Fibroblast of lung (primary cell): Measurements from ENCODE around the gene PPP1R10. TPM values are rescaled to one million over a fixed set of nuclear protein-coding genes. Genes with fewer than 3 reads are reported as not detected.

Source experiments
- DNase-seq, 2 donors: peaks; one replicate each; pipeline versions ENCODE4 v3.0.0 to v3.0.0-alpha.2; 2010; ENCODE audit warnings: low read depth in 2 of 2
- H2AFZ ChIP-seq: 2 replicates; pipeline ENCODE4 v1.5.1; 2012; ENCODE audit warnings: low read length, control low read depth, inconsistent platforms
- H3K27ac ChIP-seq: 2 replicates; pipeline ENCODE4 v1.5.1; 2011; ENCODE audit warnings: low read length, control low read depth; ENCODE audit not compliant: insufficient read depth
- H3K27me3 ChIP-seq: 2 replicates; pipeline ENCODE4 v1.5.1; 2011; ENCODE audit warnings: mild to moderate bottlenecking, low read length; ENCODE audit not compliant: control insufficient read depth, insufficient read depth
- H3K36me3 ChIP-seq: 2 replicates; pipeline ENCODE4 v1.5.1; 2011; ENCODE audit warnings: low read length; ENCODE audit not compliant: control insufficient read depth, insufficient read depth
- H3K4me1 ChIP-seq: 2 replicates; pipeline ENCODE4 v1.5.1; 2011; ENCODE audit warnings: low read length; ENCODE audit not compliant: control insufficient read depth, insufficient read depth; ENCODE audit errors: extremely low read depth
- H3K4me2 ChIP-seq: 2 replicates; pipeline ENCODE4 v1.5.1; 2011; ENCODE audit warnings: low read length, control low read depth; ENCODE audit not compliant: insufficient read depth; ENCODE audit errors: extremely low read depth
- H3K4me3 ChIP-seq, 4 experiments: fragments of 200-600 bp in 1 of 4; sonication (generic) in 1 of 4; replicated peaks in 1 of 4; 2 replicates each; pipeline ENCODE4 v1.5.1; 2011 to 2016; ENCODE audit warnings: low read length in 4 of 4, low read depth in 3 of 4, mild to moderate bottlenecking in 3 of 4, control low read depth in 2 of 4, inconsistent platforms in 1 of 4, mixed read lengths in 1 of 4; ENCODE audit not compliant: insufficient read depth in 1 of 4; ENCODE audit errors: control extremely low read depth in 1 of 4
- H3K79me2 ChIP-seq: 2 replicates; pipeline ENCODE4 v1.5.1; 2012; ENCODE audit warnings: mild to moderate bottlenecking, low read length, inconsistent platforms; ENCODE audit not compliant: control insufficient read depth, insufficient read depth
- H3K9ac ChIP-seq: 2 replicates; pipeline ENCODE4 v1.5.1; 2011; ENCODE audit warnings: mild to moderate bottlenecking, low read length, control low read depth; ENCODE audit not compliant: insufficient read depth
- H3K9me3 ChIP-seq: 2 replicates; pipeline ENCODE4 v1.5.1; 2012; ENCODE audit warnings: low read depth, low read length; ENCODE audit not compliant: control insufficient read depth, insufficient read depth
- H4K20me1 ChIP-seq: 2 replicates; pipeline ENCODE4 v1.5.1; 2011; ENCODE audit warnings: low read length; ENCODE audit not compliant: control insufficient read depth, insufficient read depth; ENCODE audit errors: extremely low read depth
- CTCF ChIP-seq, 2 donors: IDR thresholded peaks in 1 of 2; conservative IDR thresholded peaks in 1 of 2; 1 replicate in 1 of 2; 2 replicates in 1 of 2; pipeline ENCODE4 v1.5.1; 2011 to 2012; ENCODE audit warnings: low read length in 2 of 2, control low read depth in 1 of 2, inconsistent platforms in 1 of 2, low read depth in 1 of 2, mild to moderate bottlenecking in 1 of 2
- EZH2 ChIP-seq: IDR thresholded peaks from 2 replicates; pipeline ENCODE4 v1.5.1; 2012; ENCODE audit warnings: low read length, control low read depth, mild to moderate bottlenecking; ENCODE audit errors: missing control alignments
- polyA plus RNA-seq, 2 donors: library from polyadenylated mRNA; depleted of rRNA in 1 of 2; stranded (reverse) in 1 of 2; unstranded in 1 of 2; fragments of >200 nt; gene quantifications; 2 replicates each; pipeline ENCODE4 v1.2.1, GENCODE V29; 2011 to 2012; ENCODE audit warnings: missing spikeins in 1 of 2
- total RNA-seq: library from RNA; depleted of rRNA; stranded (reverse); fragments of >200 nt; gene quantifications from 2 replicates; pipeline ENCODE4 v1.2.1, GENCODE V29; 2014

Gene PPP1R10
- total and polyA plus RNA-seq, 2 donors (not counting 1 experiment from before 2014, with no cell fraction given) = 25.2 to 28.2 TPM

GRCh38 chr6:30612213-30612612 lies 4.8 kb downstream of the PPP1R10 start:
- Histone ChIP-seq H2AFZ (no peak overlapping the region), H3K4me3 (no peak overlapping the region), H3K79me2 (peaks cover 25% of the 10 kb centered on the region), H4K20me1 (no peaks in the 10 kb centered on the region), H3K27me3 (no peaks in the 10 kb centered on the region), H3K9me3 (no peaks in the 10 kb centered on the region), H3K4me2 (no peak overlapping the region), H3K36me3 (peaks cover 5% of the 10 kb centered on the region), H3K9ac (no peak overlapping the region), H3K4me1 (peaks cover 13% of the 10 kb centered on the region), H3K27ac (no peak overlapping the region)
- TF ChIP-seq CTCF (conservative IDR thresholded peaks at IDR 0.05 in 1 of 2, IDR thresholded peaks at IDR 0.05 in 1 of 2; ENCODE audit: low read depth in 1 of 2, low read length in 2 of 2) (peak; percentile 29 to 56), EZH2 (no peak)
- peak; percentile 29 to 68 for DNase-seq

DNA sequence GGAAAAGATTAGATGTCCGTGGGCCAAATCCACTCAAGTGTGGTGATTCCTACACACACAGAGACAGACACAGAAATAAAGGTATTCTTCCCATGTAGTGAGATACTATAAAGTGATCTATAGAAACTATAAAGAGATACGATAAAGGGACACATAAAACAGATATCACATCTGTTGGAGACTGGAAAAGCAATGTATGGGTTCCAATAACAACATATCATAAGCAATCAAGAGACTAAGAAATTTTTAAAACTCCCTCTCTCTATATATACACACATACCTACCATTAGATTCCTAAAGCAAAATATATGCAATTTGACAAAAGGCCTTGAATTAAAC lies 5.2 kb downstream of the PPP1R10 start:
- no peak overlapping the region for H3K9ac ChIP-seq
- H3K4me2 ChIP-seq = no peak overlapping the region
- no peak overlapping the region for H3K4me3 ChIP-seq
- no peak overlapping the region for H3K27ac ChIP-seq
- TF ChIP-seq EZH2 (no peak), CTCF (conservative IDR thresholded peaks at IDR 0.05 in 1 of 2, IDR thresholded peaks at IDR 0.05 in 1 of 2; ENCODE audit: low read depth in 1 of 2, low read length in 2 of 2) (no peak)
- DNase-seq = no peak
- peaks cover 23% of the 10 kb centered on the region for H3K79me2 ChIP-seq
- H3K27me3 ChIP-seq = no peaks in the 10 kb centered on the region
- H3K4me1 ChIP-seq = peaks cover 13% of the 10 kb centered on the region
- H3K9me3 ChIP-seq = no peaks in the 10 kb centered on the region
- H2AFZ ChIP-seq = no peak overlapping the region
- H3K36me3 ChIP-seq = peaks cover 5% of the 10 kb centered on the region
- no peaks in the 10 kb centered on the region for H4K20me1 ChIP-seq

DNA sequence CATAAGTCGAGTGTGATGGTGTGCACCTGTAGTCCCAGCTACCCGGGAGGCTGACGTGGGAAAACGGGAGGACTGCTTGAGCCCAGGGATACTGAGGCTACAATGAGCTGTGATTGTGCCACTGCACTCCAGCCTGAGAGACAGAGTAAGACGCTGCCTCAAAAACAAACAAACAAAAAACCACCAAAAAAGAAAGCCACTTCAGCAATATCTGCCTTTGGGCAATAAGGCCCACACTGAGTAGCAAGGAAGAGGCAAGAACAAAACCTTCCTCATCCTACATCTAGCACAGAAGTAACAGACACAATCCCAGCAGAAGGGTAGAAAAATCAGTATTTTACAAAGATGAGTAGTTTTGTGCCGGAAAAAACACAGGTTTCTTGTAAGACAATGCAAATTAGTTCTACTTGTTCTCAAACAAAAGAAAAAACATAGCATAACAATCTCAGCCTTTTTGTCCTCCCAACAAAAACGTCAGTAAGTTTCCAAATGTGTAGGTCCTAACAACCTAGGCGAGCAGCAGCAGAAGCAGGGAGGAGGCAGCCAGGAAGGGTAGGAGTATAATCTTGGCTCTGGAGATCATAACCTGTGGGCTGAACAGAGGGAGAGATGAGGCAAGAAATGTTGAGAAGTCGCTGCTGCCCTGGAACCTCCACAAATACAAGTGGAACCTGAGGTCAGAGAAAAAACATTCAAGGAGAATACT lies 5.7 kb downstream of the PPP1R10 start:
- Histone ChIP-seq H3K9ac (no peak overlapping the region), H3K79me2 (peaks cover 17% of the 10 kb centered on the region), H3K27me3 (no peaks in the 10 kb centered on the region), H3K4me3 (no peak overlapping the region), H4K20me1 (no peaks in the 10 kb centered on the region), H2AFZ (no peak overlapping the region), H3K4me2 (no peak overlapping the region), H3K36me3 (peaks cover 6% of the 10 kb centered on the region), H3K4me1 (peaks cover 13% of the 10 kb centered on the region), H3K9me3 (no peaks in the 10 kb centered on the region), H3K27ac (no peak overlapping the region)
- TF ChIP-seq EZH2 (no peak), CTCF (conservative IDR thresholded peaks at IDR 0.05 in 1 of 2, IDR thresholded peaks at IDR 0.05 in 1 of 2; ENCODE audit: low read depth in 1 of 2, low read length in 2 of 2) (no peak)
- DNase-seq = peak in 1 of 2 donors; percentile 18
